HT1080 (cell line): ENCODE data around the gene FGF8. TPM values are rescaled to one million over a fixed set of nuclear protein-coding genes. Genes with fewer than 3 reads are reported as not detected.
A peak's percentile ranks its signal among the peaks of the same experiment; 100 is the strongest.
"Not testable (repeated sequence)": the region's sequence is repeated elsewhere in the genome, so short reads cannot be mapped to it uniquely, and the experiment has no call there.

Experiments
- DNase-seq: peaks from one replicate; pipeline ENCODE4 v3.0.0-alpha.2; 2015; ENCODE audit warnings: low read depth
- polyA plus RNA-seq, 2 experiments: library from polyadenylated mRNA; depleted of rRNA; stranded (reverse); fragments of >200 nt; gene quantifications; 2 replicates each; pipeline ENCODE4 v1.2.3, GENCODE V29; 2015
- total RNA-seq: library from RNA; depleted of rRNA; stranded (reverse); fragments of >200 nt; shearing (Covaris generic); gene quantifications from 2 replicates; pipeline ENCODE4 v1.2.3, GENCODE V29; 2014; rRNA removed

FGF8 gene
- not detected in 2 replicates for total RNA-seq
- not detected in 2 replicates for polyA plus RNA-seq (2015; cell fraction: cytosol; rRNA removed)
- polyA plus RNA-seq (2015; cell fraction: nucleus; rRNA removed): not detected in 2 replicates

DNA sequence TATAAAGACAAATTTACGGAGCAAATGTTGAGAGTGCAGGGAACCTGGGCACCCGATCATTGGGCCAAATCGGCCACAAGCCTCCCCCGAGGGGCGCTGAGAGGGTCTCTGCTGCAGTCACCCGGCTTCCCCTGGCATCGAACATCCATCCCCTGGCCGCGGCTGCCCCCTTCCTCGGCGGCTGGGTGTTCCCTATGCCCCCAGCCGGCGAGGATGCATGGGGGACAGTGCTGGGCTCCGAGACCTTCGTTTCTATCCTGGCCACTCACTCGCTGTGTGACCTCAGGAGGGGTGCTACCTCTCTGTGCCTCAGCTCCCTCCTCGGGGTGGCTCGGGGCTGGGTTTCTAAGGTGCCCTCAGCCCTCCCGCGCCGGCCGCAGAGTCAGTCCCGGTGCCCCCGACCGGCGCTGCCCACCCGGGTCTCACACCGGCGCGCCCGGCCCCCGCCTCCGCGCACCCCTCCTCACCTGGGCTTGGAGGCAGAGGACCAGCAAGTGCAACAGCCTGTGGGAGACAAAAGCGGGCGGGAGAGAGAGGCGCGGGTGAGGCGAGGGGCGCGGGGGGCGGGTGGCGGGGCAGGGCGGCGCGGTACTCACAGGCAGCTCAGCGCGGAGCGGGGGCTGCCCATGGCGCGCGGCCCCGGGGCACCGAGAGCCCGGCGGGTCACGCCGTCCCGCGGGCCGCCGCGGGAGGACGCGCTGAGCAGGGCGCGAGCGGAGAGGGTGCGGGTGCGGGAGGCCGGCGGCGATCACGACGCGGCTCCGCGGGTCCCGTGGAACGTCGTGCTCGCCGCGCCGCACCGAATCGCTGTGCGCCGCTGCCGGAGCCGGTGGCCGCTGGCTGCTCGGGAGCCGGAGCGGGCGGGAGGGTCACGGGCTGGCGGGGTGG is at the start of gene FGF8:
TSS of gene FGF8 (minus strand) at position 842 of the 888 bp plus-strand sequence. CDS start at position 628, 214 bp downstream.
- DNase-seq: no peak

GRCh38 chr10:101824736-101825135 is 48.8 kb upstream of the FGF8 start:
- DNase-seq: no peak

DNA sequence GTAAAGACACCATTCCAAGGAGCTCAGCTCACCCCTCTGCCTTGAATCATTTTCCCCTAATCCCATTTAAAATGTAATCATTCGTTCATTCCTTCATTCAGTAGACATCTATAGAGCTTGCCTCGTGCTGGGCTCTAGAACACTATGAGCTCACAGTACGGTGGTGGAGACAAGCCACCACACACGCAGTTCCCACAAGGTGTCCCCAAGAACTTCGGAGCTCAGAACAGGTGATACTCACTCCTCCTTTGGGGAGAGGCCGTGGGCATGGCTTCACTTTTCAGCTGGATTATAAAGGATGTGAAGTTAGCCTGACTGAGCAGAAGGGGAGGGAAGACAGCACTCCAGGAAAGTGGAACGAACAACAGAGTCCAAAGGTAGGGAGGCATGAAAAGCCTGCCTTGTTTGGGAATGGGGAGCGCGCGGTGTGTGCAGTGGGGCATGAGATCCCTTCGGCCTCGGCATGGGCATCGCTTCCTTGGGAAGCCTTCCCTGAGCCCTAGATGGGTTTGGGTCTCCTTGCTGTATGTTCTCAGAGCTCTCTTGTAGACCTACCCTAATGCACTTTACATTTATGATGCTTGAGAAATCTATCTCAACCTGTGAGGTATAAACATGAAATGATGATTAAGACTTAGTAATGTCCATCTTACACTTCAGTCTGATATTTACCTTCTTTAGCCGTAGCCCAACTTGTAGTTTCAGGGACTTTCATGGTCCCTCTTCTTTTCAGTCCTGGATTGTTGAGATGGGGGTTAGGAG is 43.1 kb upstream of the FGF8 start:
- no peak for DNase-seq

GRCh38 chr10:101818119-101818871 is 42.4 kb upstream of the FGF8 start, which contains the start of gene OGA:
Gene OGA (minus strand): TSS chr10:101818444. CDS start chr10:101818022, 422 bp downstream.
- peak; percentile 99 for DNase-seq

- DNase-seq: peak; percentile 91
Observed at GRCh38 chr10:101817337-101818118, 41.6 kb upstream of the FGF8 start.

DNA sequence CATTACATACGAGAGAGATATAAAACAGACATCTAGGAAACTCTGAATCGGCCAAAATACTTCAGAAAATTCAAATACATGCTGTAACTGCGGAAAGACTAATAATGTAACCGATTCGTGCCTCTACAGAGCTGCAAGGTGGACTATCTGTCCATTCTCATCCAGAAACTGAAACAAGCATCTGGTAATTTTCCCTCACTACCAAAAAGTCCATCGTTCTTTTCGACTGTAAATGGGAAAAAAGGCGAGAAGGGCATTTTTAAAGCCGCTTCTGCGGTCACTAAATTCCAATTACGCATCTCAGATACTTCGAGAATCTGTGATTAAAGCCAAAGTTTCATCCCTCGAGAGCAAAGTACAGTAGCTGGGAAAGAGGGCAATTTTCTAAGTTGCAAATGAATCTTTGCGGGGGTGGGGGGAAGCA is 41.0 kb upstream of the FGF8 start:
- no peak for DNase-seq

- DNase-seq: no peak
Observed at GRCh38 chr10:101816376-101816775, 40.5 kb upstream of the FGF8 start.

DNA sequence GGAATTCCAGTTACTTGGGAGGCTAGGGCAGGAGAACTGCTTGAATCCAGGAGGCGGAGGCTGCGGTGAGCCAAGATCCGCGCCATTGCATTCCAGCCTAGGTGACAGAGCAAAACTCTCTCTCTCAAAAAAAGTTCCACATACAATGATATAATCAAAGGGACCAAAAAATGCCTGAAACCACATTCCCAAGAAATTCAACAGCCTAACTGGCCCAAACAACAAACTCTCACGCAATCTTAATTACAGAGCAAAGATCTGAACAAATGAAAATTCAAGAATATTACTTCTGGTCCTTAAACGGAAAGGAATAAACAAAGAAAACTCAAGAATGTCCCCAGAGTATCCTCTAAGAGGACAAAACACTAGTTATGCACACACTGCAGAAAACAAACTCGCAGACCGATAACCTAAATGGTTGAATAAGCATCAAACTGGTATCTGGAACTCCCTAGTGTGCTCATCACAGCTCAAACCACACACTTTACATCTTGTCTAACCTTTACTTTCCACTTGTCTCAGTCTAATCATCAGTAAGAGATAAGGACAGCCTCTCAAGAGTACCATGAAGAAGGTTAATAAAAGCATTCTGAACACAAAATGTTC is 38.7 kb upstream of the FGF8 start:
- no peak for DNase-seq

- no peak for DNase-seq
Observed at GRCh38 chr10:101812606-101813005, 36.7 kb upstream of the FGF8 start.

DNA sequence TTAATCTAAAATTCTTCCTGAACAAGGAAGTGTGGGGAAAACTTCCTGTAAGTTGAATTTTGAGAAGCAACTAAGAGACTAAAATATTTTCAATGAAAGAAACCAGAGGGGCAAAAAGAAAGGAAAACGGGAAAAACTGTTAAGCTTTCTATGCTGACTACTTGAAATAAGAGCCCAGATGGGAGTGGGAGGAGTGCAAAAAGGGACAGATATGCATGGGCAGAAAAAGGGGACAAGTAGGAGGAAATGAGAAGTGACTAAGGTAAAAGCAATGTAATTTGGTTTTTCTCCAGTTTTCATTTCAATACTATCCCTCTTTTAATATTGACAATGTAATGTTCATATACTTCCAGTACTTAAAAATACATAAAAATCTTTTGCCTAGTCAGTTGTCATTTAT is 31.2 kb upstream of the FGF8 start:
- DNase-seq: no peak

- no peak for DNase-seq
Observed at GRCh38 chr10:101803511-101803910, 27.6 kb upstream of the FGF8 start.

- no peak for DNase-seq
Observed at GRCh38 chr10:101797403-101798059, 21.6 kb upstream of the FGF8 start.

- no peak for DNase-seq
Observed at GRCh38 chr10:101793526-101793925, 17.6 kb upstream of the FGF8 start.

DNA sequence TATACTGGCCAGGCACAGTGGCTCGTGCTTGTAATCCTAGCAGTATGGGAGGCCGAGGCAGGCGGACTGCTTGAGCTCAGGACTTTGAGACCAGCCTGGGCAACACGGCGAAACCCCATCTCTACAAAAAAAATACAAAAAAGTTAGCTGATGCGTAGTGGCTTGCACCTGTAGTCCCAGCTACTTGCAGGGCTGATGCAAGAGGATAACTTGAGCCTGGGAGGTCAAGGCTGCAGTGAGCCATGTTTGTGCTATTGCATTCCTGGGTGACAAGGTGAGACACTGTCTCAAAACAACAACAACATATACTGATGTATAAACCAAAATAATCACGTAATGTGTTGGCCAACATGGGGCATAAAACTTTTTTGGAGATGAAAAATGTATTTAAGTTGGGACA is 13.8 kb upstream of the FGF8 start:
- no peak for DNase-seq

DNA sequence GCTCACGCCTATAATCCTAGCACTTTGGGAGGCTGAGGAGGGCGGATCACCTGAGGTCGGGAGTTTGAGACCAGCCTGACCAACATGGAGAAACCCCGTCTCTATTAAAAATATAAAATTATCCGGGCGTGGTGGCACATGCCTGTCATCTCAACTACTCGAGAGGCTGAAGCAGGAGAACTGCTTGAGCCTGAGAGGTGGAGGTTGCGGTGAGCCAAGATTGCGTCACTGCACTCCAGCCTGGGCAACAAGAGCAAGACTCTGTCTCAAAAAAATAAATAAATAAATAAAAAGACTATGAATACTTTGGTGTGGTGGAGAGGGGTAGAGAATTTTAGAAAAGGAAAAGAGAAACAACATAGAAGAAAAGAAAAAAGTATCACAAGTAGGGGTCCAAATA is 13.3 kb upstream of the FGF8 start:
- not testable (repeated sequence) for DNase-seq

GRCh38 chr10:101785801-101786200 is 9.9 kb upstream of the FGF8 start:
- no peak for DNase-seq

- no peak for DNase-seq
Observed at GRCh38 chr10:101784558-101784957, 8.6 kb upstream of the FGF8 start.

- no peak for DNase-seq
Observed at GRCh38 chr10:101783736-101784118, 7.8 kb upstream of the FGF8 start.
